Calu3 (cell line): ENCODE measurements around the gene ACSBG1. TPM values are rescaled to one million over a fixed set of nuclear protein-coding genes. Genes with fewer than 3 reads are reported as not detected.

ENCODE experiments used
- BruUV-seq: library from RNA; stranded (reverse); fragments of 400-500 nt; replicated peaks from 2 replicates; lab custom pipeline; 2021; lab: Mats Ljungman, UMichigan
- CTCF ChIA-PET: fragments of 300-600 bp; sonication (Branson Sonifier 250); formaldehyde crosslinking; loops from one replicate; lab custom pipeline; 2022; ENCODE audit warnings: antibody characterized with exemption; lab: Charles Lee
- DNase-seq: peaks from one replicate; pipeline ENCODE4 v3.0.0; 2022
- H3K27ac Mint-ChIP-seq: one replicate; pipeline ENCODE4 v1.8.0; 2022; ENCODE audit warnings: mixed read lengths; ENCODE audit not compliant: unreplicated experiment
- H3K27me3 Mint-ChIP-seq: one replicate; pipeline ENCODE4 v1.8.0; 2022; ENCODE audit warnings: mixed read lengths; ENCODE audit not compliant: unreplicated experiment
- H3K36me3 Mint-ChIP-seq: one replicate; pipeline ENCODE4 v1.8.0; 2022; ENCODE audit warnings: mild to moderate bottlenecking, moderate library complexity, mixed read lengths; ENCODE audit not compliant: insufficient read depth, unreplicated experiment
- H3K4me1 Mint-ChIP-seq: one replicate; pipeline ENCODE4 v1.8.0; 2022; ENCODE audit warnings: mild to moderate bottlenecking, low read depth, mixed read lengths; ENCODE audit not compliant: unreplicated experiment
- H3K4me3 Mint-ChIP-seq: one replicate; pipeline ENCODE4 v1.8.0; 2022; ENCODE audit warnings: mild to moderate bottlenecking, low read depth, moderate library complexity, mixed read lengths; ENCODE audit not compliant: unreplicated experiment
- H3K9me3 Mint-ChIP-seq: one replicate; pipeline ENCODE4 v1.8.0; 2022; ENCODE audit warnings: low read depth, mixed read lengths; ENCODE audit not compliant: unreplicated experiment
- intact Hi-C: fragments of 100-400 bp; cut with micrococcal nuclease; formaldehyde crosslinking; loops from one replicate; pipeline ENCODE4 v1.10.0; 2022; ENCODE audit not compliant: unreplicated experiment
- total RNA-seq: library from RNA; stranded (reverse); gene quantifications from 2 replicates; pipeline ENCODE4 v1.2.3, GENCODE V29; 2022
- TF ChIP-seq, protein P1 (sequence below): fragments of 200-600 bp; IDR thresholded peaks from one replicate; pipeline ENCODE4 v1.8.0; 2022; ENCODE audit warnings: antibody characterized with exemption; ENCODE audit not compliant: unreplicated experiment

Gene ACSBG1
- total RNA-seq, 1 experiment from 2014 or later: 0.45 TPM

DNA sequence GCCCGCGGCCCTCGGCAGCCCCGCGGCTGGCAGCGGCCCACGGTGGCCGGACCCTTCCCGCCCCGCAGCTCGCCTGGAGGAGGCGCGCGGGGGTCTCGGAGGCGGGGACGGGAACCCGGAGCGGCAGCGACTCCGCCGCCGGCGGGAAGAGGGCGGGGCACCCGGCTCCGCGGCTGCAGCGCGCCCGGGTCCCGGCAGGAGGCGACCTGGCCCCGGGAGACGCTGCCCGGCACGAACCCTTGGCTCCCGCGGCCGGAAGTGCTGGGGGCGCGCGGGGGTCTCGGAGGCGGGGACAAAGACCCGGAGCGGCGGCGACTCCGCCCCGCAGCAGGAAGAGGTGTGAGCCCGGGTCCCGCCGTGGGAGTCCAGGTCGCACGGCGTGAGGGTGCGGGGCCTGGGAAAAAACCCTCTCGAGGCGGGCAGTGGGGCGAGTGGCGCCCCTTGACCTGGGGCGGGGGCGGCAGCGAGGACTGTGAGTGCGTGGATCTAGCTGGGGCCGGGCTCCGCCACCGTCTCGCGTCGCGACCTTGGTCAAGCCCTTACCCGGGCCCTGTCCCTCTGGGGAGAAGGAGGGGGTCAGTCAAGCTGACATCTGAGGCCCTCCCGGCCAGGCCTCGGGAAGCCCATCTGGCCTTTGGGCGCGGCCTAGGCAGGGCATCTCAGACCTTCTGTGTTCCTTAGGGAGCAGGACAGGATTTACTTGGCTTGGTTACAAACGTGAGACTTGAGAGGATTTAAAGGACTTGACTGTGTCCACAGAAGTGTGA, 102.9 kb downstream of the ACSBG1 start, which contains the start of gene CIB2:
Gene CIB2 (minus strand): TSS at position 151 of the 767 bp plus-strand sequence. CDS start 230 bp downstream, outside the sequence.
- Mint-ChIP-seq H3K27me3 (no peaks in the 10 kb centered on the region), H3K36me3 (peaks cover 28% of the 10 kb centered on the region), H3K27ac (peak within 1 kb of the TSS; percentile 76), H3K4me3 (peak within 1 kb of the TSS; percentile 75), H3K9me3 (no peaks in the 10 kb centered on the region), H3K4me1 (peaks cover 36% of the 10 kb centered on the region)
- TF ChIP-seq, protein P1, sequence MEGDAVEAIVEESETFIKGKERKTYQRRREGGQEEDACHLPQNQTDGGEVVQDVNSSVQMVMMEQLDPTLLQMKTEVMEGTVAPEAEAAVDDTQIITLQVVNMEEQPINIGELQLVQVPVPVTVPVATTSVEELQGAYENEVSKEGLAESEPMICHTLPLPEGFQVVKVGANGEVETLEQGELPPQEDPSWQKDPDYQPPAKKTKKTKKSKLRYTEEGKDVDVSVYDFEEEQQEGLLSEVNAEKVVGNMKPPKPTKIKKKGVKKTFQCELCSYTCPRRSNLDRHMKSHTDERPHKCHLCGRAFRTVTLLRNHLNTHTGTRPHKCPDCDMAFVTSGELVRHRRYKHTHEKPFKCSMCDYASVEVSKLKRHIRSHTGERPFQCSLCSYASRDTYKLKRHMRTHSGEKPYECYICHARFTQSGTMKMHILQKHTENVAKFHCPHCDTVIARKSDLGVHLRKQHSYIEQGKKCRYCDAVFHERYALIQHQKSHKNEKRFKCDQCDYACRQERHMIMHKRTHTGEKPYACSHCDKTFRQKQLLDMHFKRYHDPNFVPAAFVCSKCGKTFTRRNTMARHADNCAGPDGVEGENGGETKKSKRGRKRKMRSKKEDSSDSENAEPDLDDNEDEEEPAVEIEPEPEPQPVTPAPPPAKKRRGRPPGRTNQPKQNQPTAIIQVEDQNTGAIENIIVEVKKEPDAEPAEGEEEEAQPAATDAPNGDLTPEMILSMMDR: peak; percentile 88
- peak; percentile 90 for DNase-seq
- intact Hi-C loops: loop anchor here (5.0 kb wide), 2 partner anchors 46 to 111 kb away; no protein-coding TSS in a partner anchor
- BruUV-seq: TSS peak; percentile 62
- CTCF ChIA-PET: interaction anchor here (0.6 to 2.1 kb wide), 8 partner anchors 16 to 121 kb away, joined by 3 to 10 read pairs (median 4); no protein-coding TSS in a partner anchor

DNA sequence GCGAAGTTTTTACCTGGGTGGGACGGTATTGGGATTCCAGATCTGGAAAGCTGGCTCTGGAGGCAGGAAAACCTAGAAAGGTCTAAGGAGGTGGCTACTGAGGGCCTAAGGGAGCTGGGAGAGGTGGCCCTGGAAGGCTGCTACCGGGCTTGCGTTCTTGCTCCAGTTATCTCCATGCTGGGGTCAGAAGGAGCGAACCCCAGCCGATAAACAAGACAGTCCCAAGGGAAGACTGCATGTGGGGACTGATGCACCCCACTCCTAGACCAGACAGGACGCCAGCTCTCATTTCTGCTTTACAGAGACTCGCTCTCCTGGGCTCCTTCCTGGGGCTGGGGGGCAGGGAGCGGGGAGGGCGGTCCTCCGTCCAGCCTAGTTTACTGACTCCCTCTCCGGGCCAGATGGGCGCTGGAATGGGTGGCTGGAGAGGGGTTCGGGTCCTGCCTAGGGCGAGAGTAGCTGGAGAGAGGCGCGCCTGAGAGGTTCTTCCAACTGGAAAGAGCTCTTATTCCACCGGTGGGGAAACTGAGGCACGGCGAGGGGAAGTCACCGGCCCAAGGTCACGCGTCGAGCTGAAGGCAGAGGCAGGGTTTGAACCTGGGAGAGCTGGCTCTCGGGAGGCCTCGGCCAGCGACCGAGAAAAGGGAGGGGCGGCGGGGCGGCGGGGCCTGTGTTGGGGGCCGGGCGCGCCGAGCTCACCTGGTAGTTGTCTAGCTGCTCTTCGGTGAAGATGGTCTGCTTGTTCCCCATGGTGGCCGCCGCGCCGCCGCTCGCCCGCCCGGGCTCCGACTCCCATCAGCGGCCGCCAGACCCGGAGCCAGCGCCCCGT, 103.7 kb downstream of the ACSBG1 start:
- H3K27me3 Mint-ChIP-seq: no peaks in the 10 kb centered on the region
- peak overlapping the region; percentile 75 for H3K4me3 Mint-ChIP-seq
- TF ChIP-seq, protein P1: no peak
- TSS peak; percentile 23 for BruUV-seq
- intact Hi-C loops: loop anchor here (5.0 kb wide), 2 partner anchors 47 to 112 kb away; no protein-coding TSS in a partner anchor
- H3K9me3 Mint-ChIP-seq: no peaks in the 10 kb centered on the region
- CTCF ChIA-PET: interaction anchor here (0.6 to 2.1 kb wide), 9 partner anchors 12 to 122 kb away, joined by 3 to 10 read pairs (median 3); no protein-coding TSS in a partner anchor
- no peak for DNase-seq
- peak overlapping the region; percentile 76 for H3K27ac Mint-ChIP-seq
- peaks cover 28% of the 10 kb centered on the region for H3K36me3 Mint-ChIP-seq
- peaks cover 36% of the 10 kb centered on the region for H3K4me1 Mint-ChIP-seq

DNA sequence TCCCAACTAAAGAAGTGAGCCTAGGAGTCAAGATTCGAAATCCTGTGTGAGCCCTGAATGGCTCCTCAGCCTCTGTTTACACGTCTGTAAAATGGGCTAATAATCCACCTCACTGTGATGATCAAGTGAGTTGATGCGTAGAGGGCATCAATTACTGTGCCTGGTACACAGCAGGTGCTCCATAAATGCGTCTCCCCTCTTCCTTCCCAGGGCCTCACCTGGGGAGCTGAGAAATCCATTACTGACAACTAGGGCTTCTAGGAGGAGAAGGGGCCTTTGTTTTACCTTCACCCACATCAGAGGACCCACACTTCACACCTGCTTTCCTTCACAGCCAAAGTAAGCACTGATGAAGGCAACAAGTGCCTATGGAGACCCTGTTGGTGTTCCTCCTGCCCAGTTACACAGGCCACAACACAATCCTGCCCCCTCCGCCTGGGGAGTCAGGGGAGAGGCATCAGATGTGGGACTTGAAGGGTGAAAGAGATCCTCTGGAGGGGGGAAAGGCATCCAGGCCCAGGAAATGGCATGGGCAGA, 104.5 kb downstream of the ACSBG1 start:
- BruUV-seq: no TSS peak
- CTCF ChIA-PET: interaction anchor here (0.6 kb wide), 1 partner anchor 16 kb away, joined by 8 read pairs; no protein-coding TSS in a partner anchor
- DNase-seq: no peak
- Mint-ChIP-seq H3K4me3 (peak overlapping the region; percentile 75), H3K4me1 (peaks cover 36% of the 10 kb centered on the region), H3K27ac (no peak overlapping the region), H3K27me3 (no peaks in the 10 kb centered on the region), H3K36me3 (peaks cover 28% of the 10 kb centered on the region), H3K9me3 (no peaks in the 10 kb centered on the region)
- TF ChIP-seq, protein P1: no peak
- intact Hi-C loops: loop anchor here (5.0 kb wide), 2 partner anchors 47 to 112 kb away; no protein-coding TSS in a partner anchor
